Right lobe of liver (tissue), 6 donors: ENCODE measurements around the gene NBEA. TPM values are rescaled to one million over a fixed set of nuclear protein-coding genes. Genes with fewer than 3 reads are reported as not detected.

Source experiments
- ATAC-seq, 4 donors: fragments of 200-7000 bp; cut with Tn5 transposase; one replicate each; pipeline ENCODE4 v1.9.1; 2020; ENCODE audit warnings: mild to moderate bottlenecking in 4 of 4, moderate library complexity in 4 of 4
- DNase-seq, 3 donors: peaks; one replicate each; pipeline ENCODE4 v3.0.0-alpha.2; 2020
- H3K27ac ChIP-seq, 3 donors: fragments of 200-600 bp; one replicate each; pipeline ENCODE4 v1.8.0; 2022
- H3K27me3 ChIP-seq, 2 donors: fragments of 200-600 bp; one replicate each; pipeline ENCODE4 v1.8.0; 2022
- H3K36me3 ChIP-seq, 4 donors: fragments of 200-600 bp; sonication (generic) in 1 of 4; one replicate each; pipeline versions ENCODE4 v1.5.1 to v1.8.0; 2017 to 2022; ENCODE audit warnings: control low read depth in 1 of 4
- H3K4me1 ChIP-seq, 4 donors: fragments of 200-600 bp; sonication (generic) in 1 of 4; one replicate each; pipeline versions ENCODE4 v1.5.1 to v1.8.0; 2017 to 2022; ENCODE audit warnings: control low read depth in 1 of 4
- H3K4me3 ChIP-seq, 3 donors: fragments of 200-600 bp; one replicate each; pipeline ENCODE4 v1.8.0; 2022
- H3K9me3 ChIP-seq, 4 donors: fragments of 200-600 bp; sonication (generic) in 1 of 4; one replicate each; pipeline versions ENCODE4 v1.5.1 to v1.8.0; 2017 to 2022; ENCODE audit warnings: control low read depth in 1 of 4
- CTCF ChIP-seq, 4 donors: fragments of 200-600 bp in 3 of 4; fragments of 450-650 bp in 1 of 4; IDR thresholded peaks; one replicate each; pipeline versions ENCODE4 v1.5.1 to v1.8.0; 2016 to 2022; ENCODE audit warnings: antibody characterized with exemption in 4 of 4, mild to moderate bottlenecking in 2 of 4
- POLR2A ChIP-seq: fragments of 450-650 bp; IDR thresholded peaks from one replicate; pipeline ENCODE4 v1.6.1; 2017; ENCODE audit warnings: antibody characterized with exemption, mild to moderate bottlenecking
- WGBS: methylation state at CpG from one replicate; pipeline ENCODE4 v1.1.6; 2018; ENCODE audit warnings: low coverage, low lambda C conversion rate; ENCODE audit not compliant: insufficient coverage; ENCODE audit errors: missing lambda C conversion rate; 5-methylcytosine and 5-hydroxymethylcytosine counted together
- intact Hi-C, 2 donors: fragments of 100-400 bp; cut with DNase I; formaldehyde crosslinking; loops; one replicate each; pipeline versions ENCODE4 v1.11.2 to v1.14.1; 2022
- total RNA-seq, 6 experiments: library from RNA; depleted of rRNA in 2 of 6; stranded (reverse); fragments of >200 nt in 2 of 6; fragmentation: NEBNext Ultra II Directional in 3 of 6; extraction: Animal tissue kit (Norgen Biotek cat#: 25700) in 3 of 6; gene quantifications; one replicate each; pipeline versions ENCODE4 v1.1.0 to v1.2.4, GENCODE V29; 2016 to 2023
- donor health status: DM: no; HTN: yes; CAD: no.
- donor health status: DM: no; HTN: no; CAD: no.
- donor health status: DM: no; HTN: no; CAD: no.
- donor health status: DM: no; HTN: yes; CAD: no.
- donor health status: DM: no; HTN: yes; CAD: no.

Gene NBEA
- total RNA-seq, 6 experiments from 2014 or later: 0.62 to 1.7 (median 0.75) TPM

- H3K27me3 ChIP-seq: peaks cover 0 to 15% of the 10 kb centered on the region in 2 donors
- intact Hi-C loops: no loop called here
- ATAC-seq (no peak), DNase-seq (no peak)
- no peaks in the 10 kb centered on the region for H3K9me3 ChIP-seq
- H3K4me3 ChIP-seq: no peak overlapping the region
- H3K27ac ChIP-seq: no peak overlapping the region
- TF ChIP-seq POLR2A (no peak), CTCF (IDR thresholded peaks at IDR 0.05) (no peak)
- 72% methylated on average over 2 of the region's 2 CpGs for WGBS
- H3K4me1 ChIP-seq: no peaks in the 10 kb centered on the region
- H3K36me3 ChIP-seq: no peaks in the 10 kb centered on the region
These were observed 531.7 kb downstream of the NBEA start for GRCh38 chr13:35473802-35474201.

- TF ChIP-seq CTCF (IDR thresholded peaks at IDR 0.05): no peak
- 21% methylated on average over 17 of the region's 17 CpGs for WGBS
- DNase-seq: no peak
- H3K4me1 ChIP-seq: no peaks in the 10 kb centered on the region
- intact Hi-C loops: no loop called here
- no peaks in the 10 kb centered on the region for H3K9me3 ChIP-seq
- peak in 1 of 4 donors; percentile 10 for ATAC-seq
- no peaks in the 10 kb centered on the region for H3K36me3 ChIP-seq
- no peak overlapping the region for H3K27ac ChIP-seq
- peak overlapping the region in 2 of 3 donors; percentile 28 to 40 for H3K4me3 ChIP-seq
- peaks cover 0 to 15% of the 10 kb centered on the region in 2 donors for H3K27me3 ChIP-seq
These were observed 532.6 kb downstream of the NBEA start for GRCh38 chr13:35474496-35475211.

- no peak for TF ChIP-seq POLR2A
- TF ChIP-seq CTCF (IDR thresholded peaks at IDR 0.05): no peak
- Histone ChIP-seq H3K4me3 (peak overlapping the region; percentile 28 to 40 (median 30)), H3K27ac (no peak overlapping the region), H3K27me3 (peaks cover 0 to 11% of the 10 kb centered on the region in 2 donors), H3K4me1 (no peaks in the 10 kb centered on the region), H3K9me3 (no peaks in the 10 kb centered on the region), H3K36me3 (no peaks in the 10 kb centered on the region)
- 8% methylated on average over 10 of the region's 47 CpGs for WGBS
- ATAC-seq (peak; percentile 30 to 48 (median 38)), DNase-seq (peak in 2 of 3 donors; percentile 33 to 52)
- intact Hi-C loops: no loop called here
These were observed 533.3 kb downstream of the NBEA start for GRCh38 chr13:35475212-35475959.

GRCh38 chr13:35475960-35476943, 534.2 kb downstream of the NBEA start, which contains the start of gene MAB21L1:
TSS of gene MAB21L1 (minus strand) at chr13:35476689. CDS start at chr13:35476138, 551 bp downstream.
- Histone ChIP-seq H3K4me3 (peak within 1 kb of the TSS; percentile 28 to 40 (median 30)), H3K9me3 (no peaks in the 10 kb centered on the region), H3K27me3 (peaks cover 0 to 11% of the 10 kb centered on the region in 2 donors), H3K4me1 (no peaks in the 10 kb centered on the region), H3K36me3 (no peaks in the 10 kb centered on the region), H3K27ac (no peak within 1 kb of the TSS)
- intact Hi-C loops: no loop called here
- ATAC-seq (peak; percentile 16 to 31 (median 22)), DNase-seq (no peak)
- WGBS: 17% methylated on average over 26 of the region's 35 CpGs
- TF ChIP-seq CTCF (IDR thresholded peaks at IDR 0.05) (no peak), POLR2A (no peak)
